Stimulated activated CD4-positive, alpha-beta T cell treated with anti-CD3 and anti-CD28 coated beads, Interleukin-15, amount 100 ng/mL, for 24 hours (primary cell): ENCODE data around the gene KANTR.
"Not testable (repeated sequence)": the region's sequence is repeated elsewhere in the genome, so short reads cannot be mapped to it uniquely, and the experiment has no call there.

Experiments used
- DNase-seq: peaks from one replicate; pipeline ENCODE4 v3.0.0-alpha.2; 2020

Gene KANTR

DNA sequence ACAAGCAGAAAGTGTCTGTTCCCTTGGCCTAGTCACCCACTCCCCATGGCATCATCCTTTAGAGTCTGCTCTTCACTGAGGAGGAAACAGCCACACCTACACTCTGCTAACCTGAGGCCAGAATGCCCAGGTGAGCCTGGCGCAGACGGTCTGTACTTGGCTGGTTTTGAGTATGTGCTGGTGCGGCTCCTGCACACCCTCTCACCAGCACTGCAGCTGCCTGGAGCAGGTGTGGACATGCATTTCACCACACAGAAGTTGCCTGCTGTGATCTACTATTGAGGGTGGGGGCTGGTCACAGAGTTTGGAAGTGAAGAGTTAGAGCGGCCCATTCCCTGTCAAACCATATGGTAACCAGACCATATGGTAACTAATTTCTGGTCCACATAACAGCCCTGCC lies 39.5 kb downstream of the KANTR start:
- no peak for DNase-seq

DNA sequence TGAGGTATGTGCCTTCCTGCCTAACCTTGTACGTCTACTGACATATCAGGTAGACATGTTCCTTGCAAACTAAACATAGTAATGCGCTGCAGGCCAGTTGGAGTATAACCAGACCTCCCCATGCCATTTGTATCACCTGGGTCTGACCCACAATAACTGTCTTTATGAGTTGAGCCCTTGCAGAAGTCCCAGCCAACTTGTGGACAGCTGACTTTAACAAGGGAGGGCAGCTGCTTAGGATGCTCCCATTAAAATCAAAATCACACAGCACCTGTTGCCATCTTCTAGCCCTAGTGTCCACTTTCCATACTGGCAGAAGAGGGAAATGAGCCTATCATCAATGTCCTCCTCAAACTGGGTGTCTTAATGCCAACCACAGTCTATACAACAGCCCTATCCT lies 41.6 kb downstream of the KANTR start:
- DNase-seq: no peak

DNA sequence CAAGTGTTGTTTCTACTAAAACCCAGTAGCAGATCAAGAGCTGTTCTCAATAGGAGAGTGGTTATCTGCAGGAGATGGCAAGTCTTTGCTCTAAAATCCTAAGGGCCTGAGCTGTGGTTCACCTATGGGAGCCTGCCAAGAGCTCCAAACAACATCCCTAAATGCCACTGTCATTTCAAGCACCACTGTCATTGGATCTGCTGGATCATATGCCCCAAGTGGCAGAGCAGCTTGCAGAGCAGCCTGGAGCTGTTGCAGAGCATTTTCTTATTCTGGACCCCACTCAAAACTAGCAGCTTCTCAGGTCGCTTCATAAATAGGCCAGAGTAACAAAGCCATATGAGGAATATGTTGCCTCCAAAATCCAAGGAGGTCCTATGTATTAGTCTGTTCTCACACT lies 59.6 kb downstream of the KANTR start:
- no peak for DNase-seq

DNA sequence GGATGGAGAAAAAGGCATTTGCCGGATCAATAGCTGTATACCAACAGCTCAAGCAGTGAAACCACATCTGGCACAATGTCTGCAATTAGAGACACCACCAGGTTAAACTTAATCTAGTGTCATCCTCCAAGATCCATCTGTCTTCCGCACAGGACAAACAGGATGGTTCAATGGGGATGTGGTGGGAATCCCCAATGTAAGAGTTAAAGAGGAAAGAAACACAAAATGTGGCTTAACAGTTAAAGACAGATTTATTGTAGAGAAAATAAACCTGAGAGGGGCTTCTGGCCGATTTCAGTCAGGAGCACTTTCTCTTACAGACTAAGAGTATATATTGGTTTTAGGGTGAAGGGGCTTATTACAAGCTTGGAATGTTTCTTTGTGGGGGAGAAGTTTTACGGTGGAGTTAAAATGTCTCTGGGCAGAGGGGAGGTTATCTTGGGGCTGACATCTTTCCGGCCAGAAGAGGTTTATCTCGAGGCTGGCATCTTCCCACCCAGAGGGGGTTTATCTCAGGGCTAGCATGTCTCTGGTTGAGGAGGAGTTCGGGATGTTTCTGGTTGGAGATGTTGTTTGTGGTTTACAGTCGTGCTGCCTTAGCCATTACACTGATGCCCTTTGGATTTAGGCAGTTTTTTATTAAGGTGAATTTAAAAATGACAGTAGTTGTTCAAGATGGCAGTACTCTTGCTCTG lies 61.7 kb downstream of the KANTR start:
- DNase-seq: no peak

DNA sequence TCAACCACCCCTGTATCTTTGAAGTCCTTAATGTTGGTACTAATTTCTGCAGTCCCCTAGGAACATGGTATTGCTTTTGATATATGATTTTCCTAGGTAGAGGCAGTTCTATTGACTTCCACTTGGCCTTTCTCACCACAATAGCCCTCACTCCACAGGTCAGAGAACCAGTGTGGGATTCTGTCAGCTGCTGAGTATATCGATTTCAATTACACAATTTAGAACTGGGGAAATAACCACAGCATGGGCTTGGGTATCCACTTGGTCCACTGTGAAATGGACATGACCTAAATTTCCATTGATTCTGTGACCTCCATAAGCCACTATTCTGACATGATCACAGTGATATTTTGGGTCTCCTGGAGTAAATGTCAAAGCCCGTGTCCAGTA lies 62.3 kb downstream of the KANTR start:
- DNase-seq: no peak

DNA sequence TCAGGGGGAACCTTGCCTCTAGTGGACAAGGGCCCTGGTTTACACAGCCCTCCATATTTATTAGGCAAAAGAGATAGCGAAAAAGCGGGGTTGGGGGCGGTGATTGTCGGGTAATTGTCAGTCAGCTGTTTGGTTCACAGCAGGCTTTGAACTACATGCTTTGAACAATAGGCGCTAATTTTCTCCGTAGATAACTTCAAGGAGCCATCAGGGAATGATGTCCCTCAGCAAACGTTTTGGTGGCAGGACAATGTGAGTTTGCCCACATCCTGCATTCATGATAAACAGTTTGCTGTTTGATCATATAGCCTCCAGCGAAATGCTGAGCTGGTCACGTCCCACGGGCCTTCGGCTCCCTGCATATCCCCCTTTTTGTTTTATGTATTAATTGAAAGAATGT lies 65.2 kb downstream of the KANTR start:
- no peak for DNase-seq

DNA sequence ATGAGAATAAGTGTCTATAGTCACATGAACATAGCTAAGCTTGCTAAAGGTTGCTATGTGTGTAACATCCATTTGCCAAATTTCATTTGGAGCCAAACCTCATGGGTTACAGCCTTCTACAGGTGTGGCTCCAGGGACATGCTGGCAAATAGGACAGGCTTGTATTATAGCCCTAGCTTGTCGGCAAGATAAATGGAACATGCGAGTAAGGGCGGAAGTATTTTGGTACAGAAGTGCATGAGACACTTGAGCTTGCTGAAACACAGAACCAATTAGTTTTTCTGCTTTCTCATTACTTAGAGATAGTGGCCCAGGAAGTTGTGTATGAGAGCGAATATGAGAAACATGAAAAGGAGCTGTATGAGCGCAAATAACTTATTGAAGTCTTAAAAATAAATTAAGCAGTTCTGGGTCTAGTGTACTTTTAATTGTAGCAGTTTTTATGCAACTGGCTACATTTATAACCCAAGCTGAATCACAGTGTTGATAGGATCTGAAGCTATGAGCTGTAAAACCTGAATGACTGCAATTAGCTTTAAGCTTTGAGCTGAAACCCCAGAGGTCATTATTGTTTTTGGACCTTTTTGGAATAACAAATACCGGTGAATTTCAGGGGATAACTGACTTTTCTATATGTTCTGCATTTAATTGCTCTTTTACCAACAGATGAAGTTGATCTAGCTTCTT lies 66.5 kb downstream of the KANTR start:
- DNase-seq: no peak

DNA sequence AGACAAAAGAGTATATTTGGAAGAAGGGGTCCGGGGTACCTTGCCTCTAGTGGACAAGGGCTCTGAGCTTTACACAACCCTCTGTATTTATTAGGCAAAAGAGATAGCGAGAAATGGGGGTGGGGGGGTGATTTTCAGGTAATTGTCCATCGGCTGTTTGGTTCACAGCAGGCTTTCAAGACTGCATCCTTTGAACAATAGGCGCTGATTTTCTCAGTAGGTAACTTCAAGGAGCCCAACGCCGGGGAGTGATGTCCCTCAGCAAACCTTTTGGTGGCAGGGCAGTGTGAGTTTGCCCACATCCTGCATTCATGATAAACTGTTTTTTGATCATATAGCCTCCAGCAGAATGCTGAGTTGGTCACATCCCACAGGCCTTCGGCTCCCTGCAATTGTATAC lies 69.5 kb downstream of the KANTR start:
- no peak for DNase-seq

DNA sequence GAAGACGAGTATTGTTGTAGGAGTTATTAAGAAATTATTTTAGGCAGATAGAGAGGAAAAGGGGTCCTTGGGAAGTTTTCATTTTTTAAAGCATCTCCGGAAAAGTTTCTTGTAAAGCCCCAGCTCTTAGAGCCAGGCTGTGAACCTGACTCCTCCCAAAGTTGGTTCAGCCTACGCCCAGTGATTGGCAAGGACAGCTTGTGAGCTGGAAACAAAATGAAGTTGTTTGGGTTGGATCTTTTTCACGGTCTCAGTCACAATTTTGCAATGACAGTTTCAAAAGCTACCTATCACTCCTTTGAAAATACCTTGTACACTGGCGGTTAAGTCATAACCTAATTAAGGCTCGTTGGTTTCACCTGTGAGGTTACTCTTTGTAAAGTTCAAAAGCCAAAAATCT lies 70.6 kb downstream of the KANTR start:
- DNase-seq: not testable (repeated sequence)

DNA sequence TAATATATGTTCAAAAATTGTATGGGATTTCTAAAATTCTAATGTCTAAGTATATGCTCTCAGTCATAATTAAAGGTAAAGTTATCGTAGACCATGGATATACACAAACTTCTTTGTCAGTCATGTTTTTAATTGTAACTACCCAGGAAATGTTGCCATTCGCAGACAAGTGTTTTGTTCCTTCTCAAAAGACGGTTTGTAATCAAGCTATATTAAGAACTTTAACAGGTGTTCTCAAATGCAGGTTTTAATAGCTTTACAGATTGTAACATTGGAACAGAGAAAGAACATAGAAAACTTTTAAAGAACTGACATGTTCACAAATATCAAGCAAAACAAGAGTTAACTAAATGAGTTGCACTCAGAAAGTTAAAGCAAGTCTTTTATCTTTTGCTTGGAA lies 72.2 kb downstream of the KANTR start:
- no peak for DNase-seq

DNA sequence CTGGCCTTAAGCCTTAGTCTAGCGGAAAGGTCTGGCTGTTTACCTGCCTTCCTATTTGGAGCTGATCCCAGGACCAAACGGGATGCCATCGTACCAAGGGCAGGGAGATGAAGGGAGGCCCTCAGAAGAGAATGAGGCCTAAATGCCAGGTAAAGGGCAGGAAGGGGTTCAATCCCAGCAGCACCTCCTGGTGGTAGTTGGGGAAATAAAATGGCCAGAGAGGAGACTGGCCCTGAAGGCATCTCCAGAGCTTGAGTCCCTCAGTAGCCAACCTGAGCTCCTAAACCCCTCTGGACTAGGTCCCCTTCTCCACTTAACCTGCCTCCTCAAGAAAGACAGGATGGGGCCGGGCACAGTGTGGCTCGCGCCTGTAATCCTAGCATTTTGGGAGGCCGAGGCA lies 77.4 kb downstream of the KANTR start:
- DNase-seq: no peak
